Hippocampal formation (tissue), 2 donors: ENCODE measurements around the gene VAMP3.

ENCODE experiments used
- DNase-seq, 2 donors: peaks; one replicate each; lab custom pipeline; 2025; lab: John Stamatoyannopoulos, UW

VAMP3 gene

GRCh38 chr1:7813677-7814373 lies 42.7 kb downstream of the VAMP3 start:
- no peak for DNase-seq

- no peak for DNase-seq
These were observed 50.2 kb downstream of the VAMP3 start for GRCh38 chr1:7821282-7821681.

- DNase-seq: no peak
These were observed 53.6 kb downstream of the VAMP3 start for GRCh38 chr1:7824701-7825100.

- DNase-seq: no peak
These were observed 55.3 kb downstream of the VAMP3 start for GRCh38 chr1:7826363-7826762.

GRCh38 chr1:7827126-7827955 lies 56.2 kb downstream of the VAMP3 start:
- DNase-seq: no peak
